Panc1 (cell line): Measurements from ENCODE around the gene THSD7B. TPM values are rescaled to one million over a fixed set of nuclear protein-coding genes. Genes with fewer than 3 reads are reported as not detected.

Experiments
- ATAC-seq: fragments of 200-7000 bp; cut with Tn5 transposase; 2 replicates; pipeline ENCODE4 v1.9.1; 2020; ENCODE audit warnings: mild to moderate bottlenecking, moderate library complexity
- BruUV-seq: library from RNA; stranded (reverse); fragments of 400-500 nt; replicated peaks from 2 replicates; lab custom pipeline; 2021; lab: Mats Ljungman, UMichigan
- CTCF ChIA-PET: fragments of 300-600 bp; sonication (Branson Sonifier 250); formaldehyde crosslinking; loops from one replicate; lab custom pipeline; 2022; ENCODE audit warnings: antibody characterized with exemption; lab: Charles Lee
- POLR2A ChIA-PET: fragments of 300-600 bp; sonication (Branson Sonifier 250); formaldehyde crosslinking; loops from one replicate; lab custom pipeline; 2022; ENCODE audit warnings: antibody characterized with exemption; lab: Charles Lee
- DNase-seq: peaks from one replicate; pipeline ENCODE4 v3.0.0-alpha.2; 2010; ENCODE audit warnings: low read depth, low spot score
- H3K27ac ChIP-seq: 2 replicates; pipeline ENCODE4 v1.5.1; 2011; ENCODE audit warnings: mild to moderate bottlenecking, low read length, inconsistent platforms
- H3K27me3 ChIP-seq: fragments of 200-500 bp; sonication (Bioruptor generic); 2 replicates; pipeline ENCODE4 v1.6.0; 2014; ENCODE audit warnings: low read length, inconsistent platforms; ENCODE audit not compliant: control insufficient read depth, insufficient read depth
- H3K36me3 ChIP-seq: fragments of 200-500 bp; sonication (Bioruptor generic); 2 replicates; pipeline ENCODE4 v1.5.1; 2014; ENCODE audit warnings: inconsistent platforms, mild to moderate bottlenecking, low read length, moderate library complexity; ENCODE audit not compliant: control insufficient read depth, insufficient read depth
- H3K4me1 ChIP-seq: 2 replicates; pipeline ENCODE4 v1.5.1; 2011; ENCODE audit warnings: inconsistent platforms, mild to moderate bottlenecking, low read length, moderate library complexity; ENCODE audit not compliant: control insufficient read depth, insufficient read depth
- H3K4me3 ChIP-seq, 2 experiments: 2 replicates each; pipeline ENCODE4 v1.5.1; 2011 to 2012; ENCODE audit warnings: low read depth in 2 of 2, low read length in 2 of 2, mild to moderate bottlenecking in 2 of 2, inconsistent platforms in 1 of 2, moderate library complexity in 1 of 2
- H3K9me3 ChIP-seq: fragments of 200-500 bp; sonication (Bioruptor generic); 2 replicates; pipeline ENCODE4 v1.5.1; 2014; ENCODE audit warnings: low read depth, mild to moderate bottlenecking, inconsistent platforms, low read length, moderate library complexity; ENCODE audit not compliant: control insufficient read depth, insufficient read depth
- CTCF ChIP-seq: fragments of 450-650 bp; IDR thresholded peaks from 2 replicates; pipeline ENCODE4 v1.5.1; 2017; ENCODE audit warnings: mild to moderate bottlenecking
- POLR2AphosphoS5 ChIP-seq: IDR thresholded peaks from 2 replicates; pipeline ENCODE4 v1.6.1; 2012; ENCODE audit warnings: mild to moderate bottlenecking, low read depth, low read length, moderate library complexity
- REST ChIP-seq, 2 experiments: IDR thresholded peaks; 2 replicates each; pipeline ENCODE4 v1.6.1; 2011 to 2012; ENCODE audit warnings: low read depth in 2 of 2, control low read depth in 1 of 2, low read length in 1 of 2, mild to moderate bottlenecking in 1 of 2, moderate library complexity in 1 of 2; ENCODE audit not compliant: insufficient read depth in 1 of 2
- SIN3A ChIP-seq: IDR thresholded peaks from 2 replicates; pipeline ENCODE4 v1.6.1; 2012; ENCODE audit warnings: low read depth, mild to moderate bottlenecking, low read length, moderate library complexity, borderline replicate concordance; ENCODE audit not compliant: insufficient read depth
- TCF7L2 ChIP-seq: IDR thresholded peaks from 2 replicates; pipeline ENCODE4 v1.6.1; 2011; ENCODE audit warnings: mild to moderate bottlenecking, low read depth, low read length, inconsistent platforms
- in situ Hi-C: cut with HindIII; loops from 2 replicates; pipeline ENCODE4 v1.10.0; 2016; ENCODE audit warnings: low sequenced_read_pairs, low pct_unique_long_range_greater_than_20kb
- intact Hi-C: fragments of 100-400 bp; cut with micrococcal nuclease; formaldehyde crosslinking; loops from one replicate; pipeline ENCODE4 v1.10.0; 2022; ENCODE audit not compliant: unreplicated experiment
- total RNA-seq: library from RNA; stranded (reverse); gene quantifications from one replicate; pipeline ENCODE4 v1.2.1, GENCODE V29; 2021; ENCODE audit not compliant: unreplicated experiment

THSD7B gene
- total RNA-seq, 1 experiment from 2014 or later = not detected

GRCh38 chr2:137250401-137250800 is 485.1 kb downstream of the THSD7B start:
- in situ Hi-C loops = no loop called here
- Histone ChIP-seq H3K4me1 (no peaks in the 10 kb centered on the region), H3K27ac (no peak overlapping the region), H3K27me3 (no peaks in the 10 kb centered on the region), H3K4me3 (no peak overlapping the region), H3K9me3 (no peaks in the 10 kb centered on the region), H3K36me3 (no peaks in the 10 kb centered on the region)
- TF ChIP-seq TCF7L2 = no peak
- no peak for TF ChIP-seq CTCF
- no peak for TF ChIP-seq POLR2AphosphoS5
- no peak for TF ChIP-seq REST (IDR thresholded peaks at IDR 0.05; ENCODE audit: insufficient read depth in 1 of 2, low read depth in 2 of 2, low read length in 1 of 2)
- no peak for TF ChIP-seq SIN3A
- intact Hi-C loops = no loop called here
- POLR2A ChIA-PET = no interaction called here
- no TSS peak for BruUV-seq
- DNase-seq (no peak), ATAC-seq (no peak)
- CTCF ChIA-PET = no interaction called here

- no TSS peak for BruUV-seq
- no peak for DNase-seq
- H3K27me3 ChIP-seq = no peaks in the 10 kb centered on the region
- ChIA-PET CTCF (no interaction called here), POLR2A (no interaction called here)
- no peaks in the 10 kb centered on the region for H3K4me1 ChIP-seq
- no peak overlapping the region for H3K27ac ChIP-seq
- no peaks in the 10 kb centered on the region for H3K9me3 ChIP-seq
- ATAC-seq = no peak
- no peak overlapping the region for H3K4me3 ChIP-seq
- in situ Hi-C loops (no loop called here), intact Hi-C loops (no loop called here)
- no peaks in the 10 kb centered on the region for H3K36me3 ChIP-seq
- TF ChIP-seq SIN3A (no peak), CTCF (no peak), POLR2AphosphoS5 (no peak), REST (IDR thresholded peaks at IDR 0.05; ENCODE audit: insufficient read depth in 1 of 2, low read depth in 2 of 2, low read length in 1 of 2) (no peak), TCF7L2 (no peak)
These were observed 485.7 kb downstream of the THSD7B start for GRCh38 chr2:137251045-137251444.
